ENCODE results near the gene MSN.
"Not testable (repeated sequence)": the region's sequence is repeated elsewhere in the genome, so short reads cannot be mapped to it uniquely, and the experiment has no call there.

Gene MSN

DNA sequence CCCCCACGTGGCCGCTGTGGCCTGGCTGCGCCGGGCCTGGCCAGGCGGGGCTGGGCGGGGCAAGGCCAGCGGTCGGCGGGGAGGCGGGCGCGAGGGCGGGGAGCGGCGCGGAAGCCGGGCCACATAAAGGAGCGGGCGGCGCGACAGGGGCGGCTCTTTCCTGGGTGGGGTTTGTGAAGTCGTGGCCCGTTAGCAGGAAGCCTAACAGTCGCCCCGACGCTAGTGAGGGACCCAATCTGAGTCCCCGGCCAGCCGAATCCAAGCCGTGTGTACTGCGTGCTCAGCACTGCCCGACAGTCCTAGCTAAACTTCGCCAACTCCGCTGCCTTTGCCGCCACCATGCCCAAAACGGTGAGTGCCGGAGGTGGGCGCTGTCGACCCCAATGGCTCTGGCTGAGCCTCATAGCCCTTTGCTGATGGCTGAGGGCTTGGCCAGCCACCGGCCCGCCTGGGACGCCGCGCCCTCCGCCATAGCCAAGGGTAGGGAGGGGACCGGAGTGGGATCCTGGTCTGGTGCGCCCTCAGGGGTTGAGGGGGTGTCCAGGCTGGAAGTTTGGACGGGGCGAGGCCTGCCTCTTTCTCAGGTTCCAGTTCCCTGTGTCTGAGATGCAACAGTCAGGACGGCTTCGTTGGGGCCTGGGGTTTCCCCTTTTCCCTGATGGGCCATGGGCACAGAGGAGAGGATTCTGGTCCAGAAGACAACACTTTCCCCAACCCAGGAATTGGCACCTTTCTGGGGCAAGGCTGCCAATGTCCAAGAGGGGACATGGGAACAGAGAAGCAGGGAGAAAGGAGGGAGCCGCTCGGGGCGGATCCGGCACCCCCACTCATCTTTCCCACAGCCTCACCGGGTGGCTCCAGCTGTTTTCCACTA is at the start of gene MSN:
Gene MSN (plus strand): TSS at position 152 of the 874 bp plus-strand sequence. CDS start 188 bp downstream, at position 340.
- no peak for FAIRE-seq

DNA sequence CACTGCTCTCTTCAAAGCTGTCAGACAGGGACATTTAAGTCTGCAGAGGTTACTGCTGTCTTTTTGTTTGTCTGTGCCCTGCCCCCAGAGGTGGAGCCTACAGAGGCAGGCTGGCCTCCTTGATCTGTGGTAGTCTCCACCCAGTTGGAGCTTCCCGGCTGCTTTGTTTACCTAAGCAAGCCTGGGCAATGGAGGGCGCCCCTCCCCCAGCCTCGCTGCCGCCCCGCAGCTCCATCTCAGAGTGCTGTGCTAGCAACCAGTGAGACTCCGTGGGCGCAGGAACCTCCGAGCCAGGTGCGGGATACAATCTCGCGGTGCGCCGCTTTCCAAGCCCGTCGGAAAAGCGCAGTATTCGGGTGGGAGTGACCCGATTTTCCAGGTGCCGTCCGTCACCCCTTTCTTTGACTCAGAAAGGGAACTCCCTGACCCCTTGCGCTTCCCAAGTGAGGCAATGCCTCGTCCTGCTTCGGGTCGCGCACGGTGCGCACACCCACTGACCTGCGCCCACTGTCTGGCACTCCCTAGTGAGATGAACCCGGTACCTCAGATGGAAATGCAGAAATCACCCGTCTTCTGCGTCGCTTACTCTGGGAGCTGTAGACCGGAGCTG is 47.3 kb upstream of the MSN start:
- not testable (repeated sequence) for FAIRE-seq

DNA sequence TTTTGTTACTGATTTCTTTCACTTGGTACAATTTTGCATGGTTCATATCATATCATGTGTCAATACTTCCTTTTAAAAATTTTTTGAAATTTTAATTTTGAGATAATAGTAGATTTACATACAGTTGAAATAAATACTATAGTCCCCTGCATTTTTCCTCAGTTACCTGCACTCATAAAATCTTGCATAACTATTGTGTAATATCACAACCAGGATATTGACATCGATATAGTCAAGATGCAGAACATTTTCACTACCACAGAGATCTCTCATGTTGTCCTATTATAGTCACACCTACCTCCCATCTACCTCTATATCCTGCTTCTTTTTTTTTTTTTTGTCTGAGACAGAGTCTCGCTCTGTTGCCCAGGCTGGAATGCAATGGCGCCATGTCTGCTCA is 36.7 kb upstream of the MSN start:
- FAIRE-seq = no peak

DNA sequence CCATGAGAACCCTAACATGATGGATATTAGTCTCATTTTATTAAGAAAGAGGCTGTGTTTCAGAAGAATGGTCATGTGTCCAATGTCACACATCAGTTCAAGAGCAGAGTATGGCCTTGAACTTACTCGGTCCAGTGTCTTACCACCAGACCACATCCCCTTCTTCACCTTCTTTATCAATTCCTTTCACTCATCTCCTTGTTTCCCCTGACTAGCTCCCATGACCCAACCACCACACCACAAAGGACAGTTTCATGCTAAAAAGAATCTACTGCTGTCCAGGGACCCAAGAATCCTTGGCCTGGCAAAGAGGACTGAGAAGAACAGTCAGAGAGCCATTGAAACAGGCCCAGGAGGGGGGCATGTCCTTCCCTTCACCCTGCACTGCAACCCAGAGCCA is 33.6 kb upstream of the MSN start:
- no peak for FAIRE-seq

DNA sequence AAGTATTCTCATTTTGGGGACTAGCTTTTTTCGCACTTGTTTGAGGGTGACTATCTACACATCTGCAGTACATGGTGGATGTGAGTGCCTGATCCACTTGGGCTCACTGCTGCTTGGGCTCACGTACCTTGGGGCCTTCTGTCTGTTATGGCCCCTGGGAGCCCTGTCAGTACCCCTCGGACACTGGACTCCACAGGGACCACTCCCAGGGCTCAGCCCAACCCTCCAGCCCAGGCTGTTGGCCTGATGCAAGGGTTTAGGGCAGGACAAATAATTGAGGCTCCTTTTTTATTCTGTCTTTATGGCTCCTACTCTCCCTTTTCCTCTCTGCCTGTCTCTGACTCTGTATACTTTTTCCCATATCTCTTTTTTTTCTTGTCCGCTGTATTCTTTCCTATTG is 32.7 kb upstream of the MSN start:
- no peak for FAIRE-seq

DNA sequence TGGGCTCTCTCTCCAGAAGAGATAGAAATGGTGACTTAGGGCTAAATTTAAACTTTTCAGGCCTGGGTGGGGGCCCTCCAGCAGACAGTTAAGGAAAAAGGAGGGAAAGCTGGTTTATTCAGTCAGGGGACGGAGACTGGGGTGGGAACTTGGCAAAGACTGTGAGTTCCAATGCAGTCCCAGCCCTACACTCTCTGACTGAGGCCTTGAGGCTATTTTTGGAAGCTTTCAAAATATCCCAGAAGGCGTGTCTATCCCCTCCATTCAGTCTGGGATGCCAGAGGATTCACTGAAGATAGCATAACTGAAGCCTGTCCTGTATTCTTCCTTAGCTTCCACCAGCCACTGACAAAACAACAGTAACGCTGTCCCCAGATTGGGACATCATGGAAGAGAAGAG is 32.1 kb upstream of the MSN start:
- FAIRE-seq = no peak

DNA sequence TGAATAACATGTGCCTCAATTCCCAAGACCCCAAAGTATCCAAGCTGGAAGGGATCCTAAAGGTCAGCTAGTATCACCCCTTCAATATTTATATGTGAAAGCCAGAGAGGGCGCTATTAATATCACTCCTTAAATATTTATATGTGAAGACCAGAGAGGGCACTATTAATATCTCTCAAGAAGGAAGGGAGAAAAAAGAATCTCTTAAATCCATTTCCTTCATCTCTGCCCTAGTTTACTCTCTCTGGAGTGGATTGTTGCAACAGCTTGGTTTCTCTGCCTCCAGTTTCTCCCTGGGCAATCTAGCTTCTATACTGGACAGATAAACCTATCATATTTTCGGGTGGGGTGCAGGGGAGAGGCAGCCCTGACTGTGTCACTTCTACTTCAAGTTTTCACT is 31.6 kb upstream of the MSN start:
- no peak for FAIRE-seq

DNA sequence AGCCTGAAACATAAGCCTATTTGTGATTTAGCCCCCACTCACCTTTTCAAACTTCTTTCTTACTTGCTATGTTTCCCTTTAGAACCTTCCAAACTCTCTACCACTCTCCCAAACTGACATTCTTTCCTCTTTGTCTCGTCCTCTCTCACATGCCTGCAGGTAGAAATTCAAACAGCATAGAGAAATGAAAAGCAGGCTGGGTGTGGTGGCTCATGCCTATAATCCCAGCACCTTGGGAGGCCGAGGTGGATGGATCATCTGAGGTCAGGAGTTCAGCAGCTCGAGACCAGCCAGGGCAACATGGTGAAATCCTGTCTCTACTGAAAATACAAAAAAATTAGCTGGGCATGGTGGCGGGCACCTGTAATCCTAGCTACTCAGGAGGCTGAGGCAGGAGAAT is 31.2 kb upstream of the MSN start:
- not testable (repeated sequence) for FAIRE-seq

DNA sequence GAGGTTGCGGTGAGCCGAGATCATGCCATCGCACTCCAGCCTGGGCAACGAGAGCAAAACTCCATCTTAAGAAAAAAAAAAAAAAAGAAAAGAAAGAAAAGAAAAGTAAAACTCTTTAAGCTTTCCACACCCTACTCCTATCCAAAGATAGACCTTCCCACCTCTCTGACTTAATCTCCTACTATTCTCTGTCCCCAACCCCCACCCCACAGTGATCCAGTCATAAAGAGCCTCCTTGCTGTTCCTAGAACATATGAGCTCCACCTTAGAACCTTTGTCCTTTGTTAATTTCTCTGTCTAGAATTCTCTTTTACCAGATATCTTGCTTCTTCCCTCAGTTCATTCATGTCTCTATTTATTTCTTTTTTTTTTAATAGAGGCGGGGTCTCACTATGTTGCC is 30.1 kb upstream of the MSN start:
- no peak for FAIRE-seq

DNA sequence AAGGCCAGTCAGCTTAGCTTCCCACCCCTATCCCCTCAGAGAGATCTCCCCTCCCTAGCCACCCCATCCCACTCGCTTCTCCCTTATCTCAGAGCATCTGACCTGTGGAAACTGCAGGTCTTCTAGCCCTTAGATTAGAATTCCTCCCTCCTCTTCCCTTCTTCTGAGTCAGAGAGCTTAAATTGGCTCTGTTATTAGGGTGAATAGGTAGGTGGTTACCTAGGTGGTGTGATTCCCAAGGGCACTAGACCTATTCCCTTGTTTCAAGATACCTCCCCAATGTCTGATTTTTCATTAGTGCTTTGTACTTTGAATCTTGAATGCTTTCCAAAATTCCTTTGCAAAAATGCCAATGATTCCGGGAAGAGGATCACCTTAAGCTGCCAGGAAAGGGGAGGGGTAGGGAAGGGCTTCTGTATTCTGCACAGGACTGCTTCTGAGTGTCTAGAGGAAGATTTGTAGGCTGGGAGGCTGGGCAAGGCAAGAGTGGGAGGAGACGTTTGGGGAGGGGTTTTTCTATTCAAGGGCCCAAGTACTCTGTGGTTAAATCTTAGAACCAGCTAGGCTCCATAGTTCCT is 24.5 kb upstream of the MSN start:
- FAIRE-seq = no peak

DNA sequence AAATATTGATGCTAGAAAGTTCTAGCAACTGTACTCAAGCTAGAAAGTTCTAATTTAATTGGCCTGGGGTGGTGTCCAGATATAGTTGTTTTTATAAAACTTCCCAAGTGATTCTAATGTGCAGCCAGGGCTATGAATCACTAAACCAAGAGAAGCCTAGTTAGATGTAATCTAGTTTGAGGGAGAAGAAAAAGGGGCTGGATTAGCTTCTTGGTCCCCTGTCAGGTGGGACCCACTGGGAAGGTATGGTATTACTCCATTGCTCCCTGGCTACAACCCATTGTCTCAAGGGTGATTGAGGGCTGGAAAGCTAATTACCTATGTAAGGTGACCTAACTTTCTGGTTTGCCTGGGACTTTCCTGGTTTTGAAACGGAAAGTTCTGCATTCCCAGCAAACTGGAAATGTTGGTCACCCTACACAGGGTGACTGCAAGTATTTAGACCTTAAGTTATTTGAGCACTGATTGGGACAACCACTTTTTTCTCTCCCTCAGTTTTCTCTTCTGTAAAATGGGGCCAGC is 23.9 kb upstream of the MSN start:
- FAIRE-seq = no peak

DNA sequence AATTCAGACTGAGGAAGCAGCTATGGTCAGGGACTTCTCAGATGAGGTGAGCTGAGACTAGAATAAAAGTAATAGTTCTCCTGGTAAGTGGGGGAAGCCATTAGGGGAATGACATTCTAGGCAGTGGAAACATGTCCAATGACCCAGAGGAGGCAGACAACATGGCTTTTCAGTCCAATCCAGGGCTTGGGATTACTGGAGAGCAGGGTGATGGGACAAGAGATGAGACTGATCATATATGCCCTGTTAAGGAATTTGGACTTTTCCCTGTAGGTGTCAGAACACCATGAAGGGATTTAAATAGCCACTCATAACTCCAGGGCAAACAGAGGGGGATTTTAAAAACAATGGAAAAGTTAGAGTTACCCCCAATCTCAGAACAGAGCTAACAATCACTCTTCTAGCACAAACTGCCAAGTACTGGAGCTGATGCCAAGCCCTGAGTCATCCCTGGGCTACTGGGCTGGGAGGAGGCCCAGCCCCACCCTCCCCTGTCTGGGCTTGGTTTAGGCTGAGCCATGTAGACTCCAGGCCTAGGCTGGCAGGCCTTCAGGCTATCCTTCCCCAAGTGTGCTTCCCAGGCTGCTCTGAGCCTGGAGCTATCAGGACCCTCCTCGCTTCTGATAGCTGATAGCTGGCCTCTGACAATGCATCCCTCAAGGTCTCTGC is 22.7 kb upstream of the MSN start:
- no peak for FAIRE-seq

DNA sequence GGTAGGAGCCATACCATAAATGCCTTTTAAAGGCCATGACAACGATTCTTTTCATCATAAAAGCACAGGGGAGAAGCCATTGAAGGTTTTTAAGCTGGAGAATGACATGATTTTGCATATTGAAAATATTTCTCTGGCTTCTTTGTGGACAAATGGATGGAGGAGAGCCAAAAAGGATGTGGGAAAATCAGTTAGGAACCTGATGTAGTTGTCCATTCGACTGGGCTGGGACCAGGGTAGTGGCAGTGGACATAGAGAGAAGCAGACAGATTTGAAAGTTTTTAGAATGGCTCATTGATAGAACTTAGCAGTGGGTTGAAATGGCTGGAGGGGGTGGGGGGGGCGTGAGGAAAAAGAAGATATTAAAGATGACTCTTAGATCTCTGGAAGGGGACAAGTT is 19.7 kb upstream of the MSN start:
- no peak for FAIRE-seq

DNA sequence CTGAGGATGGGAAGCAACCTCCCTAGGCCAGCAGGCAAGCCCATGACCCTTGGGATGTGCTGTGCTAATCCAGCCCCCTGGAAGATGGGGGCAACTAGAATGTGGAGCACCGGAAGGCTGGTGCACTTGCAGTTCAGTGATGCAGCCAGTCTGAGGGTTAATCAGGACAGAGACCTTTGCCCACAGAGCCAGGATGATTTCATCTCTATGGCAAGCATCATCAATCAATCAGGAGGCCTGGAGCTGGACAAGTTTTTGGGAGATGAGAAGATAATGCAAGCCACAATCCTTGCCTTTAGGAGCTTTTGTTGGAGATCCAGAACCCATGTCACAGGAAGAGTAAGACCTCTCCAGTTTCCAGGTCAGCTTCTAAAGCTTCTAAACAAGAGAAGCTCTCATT is 15.4 kb upstream of the MSN start:
- no peak for FAIRE-seq

DNA sequence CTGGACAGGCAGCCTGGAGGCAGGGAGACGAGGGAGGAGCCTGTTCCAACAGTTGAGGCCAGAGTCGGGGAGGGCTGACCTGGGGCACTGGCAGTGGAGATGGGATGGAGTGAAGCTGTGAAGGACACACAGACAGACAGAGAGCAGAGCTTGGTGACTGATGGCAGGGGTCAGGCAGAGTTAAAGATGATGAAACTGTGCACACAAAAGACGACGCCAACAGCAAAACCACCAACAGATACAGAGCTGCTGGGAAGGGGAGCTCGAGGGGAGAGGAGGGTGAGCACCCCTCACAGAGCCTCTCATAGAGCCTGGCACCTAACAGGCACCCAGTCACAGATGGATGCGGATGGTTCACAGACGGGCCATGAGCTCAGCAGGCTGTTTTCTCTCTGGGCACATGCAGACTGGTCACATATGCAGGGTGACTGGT is 10.4 kb upstream of the MSN start:
- not testable (repeated sequence) for FAIRE-seq

DNA sequence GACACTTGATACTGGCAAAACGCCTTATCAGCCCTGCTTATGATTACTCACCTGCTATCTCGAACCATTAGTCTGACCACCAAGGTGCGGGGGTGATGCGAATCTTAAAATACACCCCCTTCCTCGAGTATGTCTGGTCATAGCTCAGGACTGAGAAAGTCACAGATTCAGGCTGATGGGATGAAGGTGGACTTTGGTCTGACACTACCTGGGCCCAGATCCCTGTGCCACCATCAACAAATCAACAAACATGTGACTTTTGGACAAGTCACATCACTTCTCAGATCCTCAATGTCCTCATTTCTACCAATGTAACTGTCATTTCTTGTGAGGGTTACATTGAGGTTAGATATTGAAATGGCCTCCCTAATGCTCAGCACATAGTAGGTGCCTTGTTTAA is 9.8 kb upstream of the MSN start:
- no peak for FAIRE-seq

DNA sequence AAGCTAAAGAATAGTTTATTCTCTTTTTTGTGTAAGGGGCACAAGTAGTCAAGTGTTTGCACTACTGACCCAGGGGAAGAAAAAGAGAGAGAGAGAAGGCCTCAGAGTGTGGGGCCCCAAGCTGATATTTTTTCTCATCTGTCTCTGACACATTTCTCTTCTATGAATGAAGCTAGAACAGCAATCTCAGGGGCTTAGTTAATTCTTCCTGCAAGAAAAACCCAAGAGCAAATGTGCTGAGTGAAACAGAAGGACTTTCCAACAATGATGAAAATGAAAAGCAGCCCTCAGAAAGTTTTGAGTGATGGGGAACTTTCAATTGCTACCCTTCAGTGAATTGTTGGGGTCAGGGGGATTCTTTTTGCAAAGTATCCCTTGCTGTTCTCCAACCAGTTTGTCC is 9.2 kb upstream of the MSN start:
- FAIRE-seq = no peak

DNA sequence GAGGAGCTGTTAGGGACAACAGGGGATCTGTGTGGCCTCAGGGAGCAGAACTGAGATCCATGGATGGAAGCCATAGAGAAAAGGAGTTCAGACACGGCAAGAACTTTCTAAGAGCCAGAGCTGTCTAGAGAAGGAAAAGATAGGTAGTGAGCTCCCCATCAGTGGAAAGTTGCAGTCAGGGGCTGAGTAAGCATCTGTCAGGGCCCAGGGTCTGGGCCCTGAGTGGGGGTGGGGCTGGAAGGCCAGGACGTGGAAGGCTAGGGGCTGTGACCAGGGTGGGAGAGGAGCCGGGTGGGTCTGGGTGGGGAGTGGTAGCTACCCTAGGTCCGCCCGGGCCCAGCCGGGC is 324 bp upstream of the MSN start:
- FAIRE-seq = no peak

DNA sequence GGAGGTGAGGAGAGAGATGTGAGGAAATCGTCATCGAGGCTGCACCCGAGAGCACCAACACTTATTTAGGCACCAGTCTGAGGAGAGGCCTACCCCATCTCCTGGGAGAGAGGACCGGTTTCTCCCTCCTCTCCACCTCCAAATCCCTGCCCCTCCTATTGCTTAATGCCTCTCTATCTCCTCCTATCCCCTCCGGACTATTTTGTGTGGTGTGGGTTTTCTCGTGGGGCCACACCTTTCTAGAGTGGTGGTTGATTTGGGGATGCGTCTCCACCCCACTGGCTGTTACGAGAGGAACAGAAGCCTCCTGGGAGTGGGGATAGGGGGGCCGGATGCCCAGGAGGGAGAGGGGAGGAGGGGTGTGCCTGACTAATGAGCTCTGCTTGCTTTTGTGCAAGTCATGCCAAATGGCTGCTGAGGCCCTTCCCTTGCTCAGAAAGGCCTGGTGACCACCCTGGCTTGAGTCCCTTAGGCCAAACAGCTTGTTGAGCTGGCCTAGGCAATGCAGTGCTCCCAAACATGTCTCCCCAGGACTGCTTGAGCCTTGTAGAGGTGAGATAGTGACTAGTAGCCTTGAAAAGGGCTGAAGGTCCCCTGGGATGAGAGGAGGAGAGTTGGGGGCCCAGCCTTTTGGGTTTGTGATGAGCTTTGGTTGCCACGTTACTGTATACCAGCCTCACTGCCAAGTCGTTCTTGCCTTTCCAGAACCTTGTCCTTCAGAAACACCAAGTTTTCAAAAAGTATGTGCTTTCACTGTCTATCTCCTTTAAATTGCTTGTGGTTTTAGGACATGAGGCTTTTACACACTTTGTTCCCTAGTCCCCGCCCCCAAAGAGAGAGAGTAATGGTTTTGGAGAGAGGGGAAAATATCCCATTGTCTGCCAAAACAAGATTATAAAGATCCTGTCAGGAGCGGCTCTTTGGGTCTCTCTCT is 1.2 kb downstream of the MSN start:
- no peak for FAIRE-seq

DNA sequence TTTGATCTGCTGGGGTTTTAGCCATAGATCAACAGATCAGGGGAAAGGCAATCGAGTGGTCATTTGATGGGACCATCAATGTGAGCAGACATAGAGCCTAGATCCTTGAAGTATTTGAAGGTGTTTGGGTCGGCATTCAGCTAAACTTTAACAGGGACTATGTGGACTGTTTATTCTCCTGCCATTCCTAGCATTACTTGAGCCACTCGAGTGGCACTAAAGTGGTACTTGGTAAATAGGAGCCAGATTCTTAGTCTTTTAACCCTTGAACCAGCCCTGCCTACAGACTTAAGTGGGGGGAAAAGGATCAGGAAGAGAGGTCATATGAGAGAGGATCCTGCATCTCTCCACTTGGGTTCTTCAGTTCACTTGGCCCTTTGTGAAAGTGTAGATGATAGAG is 3.8 kb downstream of the MSN start:
- no peak for FAIRE-seq

DNA sequence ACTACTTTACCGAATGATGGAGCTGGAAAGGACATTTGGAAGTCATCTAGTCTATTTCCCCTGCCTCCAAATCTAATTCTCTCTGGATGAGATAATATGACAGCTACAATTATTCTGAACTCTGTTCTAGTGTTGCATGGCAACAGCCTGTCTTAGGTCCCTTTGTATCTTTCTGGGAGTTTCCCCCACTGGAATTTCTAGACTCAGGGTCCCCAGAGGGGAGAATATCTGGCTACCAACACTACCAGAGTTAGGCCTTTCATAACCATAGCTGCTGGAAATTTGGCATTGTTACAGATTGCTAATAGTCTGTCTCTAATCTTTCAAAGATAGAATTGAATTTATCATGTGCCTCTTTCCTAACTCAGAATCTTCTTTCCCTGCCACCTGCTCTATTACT is 4.5 kb downstream of the MSN start:
- FAIRE-seq = no peak

DNA sequence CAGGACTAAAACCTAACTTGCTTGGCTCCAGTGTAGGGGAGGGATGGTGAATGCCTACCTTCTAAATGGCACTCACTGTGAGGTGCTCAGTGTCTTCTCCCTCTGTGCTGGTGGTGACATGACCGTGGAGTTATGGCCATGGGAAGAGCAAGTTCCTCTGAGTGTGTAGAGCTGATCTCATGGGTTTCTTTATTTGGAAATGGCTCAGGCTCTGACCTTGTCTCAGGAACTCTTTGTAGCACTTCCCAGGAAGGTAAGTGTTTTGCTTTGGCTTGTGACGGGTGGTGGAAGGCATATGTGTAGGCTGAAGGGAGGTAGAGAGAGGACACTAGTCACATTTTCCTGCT is 6.4 kb downstream of the MSN start:
- FAIRE-seq = no peak

Measured in colon (tissue), 2 donors.